ENCODE measurements around the gene ACKR3.
A peak's percentile ranks its signal among the peaks of the same experiment; 100 is the strongest.

The ACKR3 gene

GRCh38 chr2:236579048-236579745, 9.6 kb downstream of the ACKR3 start:
- peaks cover 8 to 16% of the 10 kb centered on the region in 2 donors for H3K36me3 ChIP-seq (ENCODE audit: control insufficient read depth in 1 of 2, insufficient read depth in 2 of 2, low read length in 2 of 2)
- no peak overlapping the region for H3K4me3 ChIP-seq (ENCODE audit: low read depth in 1 of 2, low read length in 2 of 2)
- no peaks in the 10 kb centered on the region for H3K9me3 ChIP-seq (ENCODE audit: control insufficient read depth in 1 of 2, low read length in 2 of 2)
- H3K27me3 ChIP-seq (ENCODE audit: low read depth, low read length): no peaks in the 10 kb centered on the region
- peak overlapping the region; percentile 36 for H3K27ac ChIP-seq (ENCODE audit: low read length)
- peaks cover 0 to 13% of the 10 kb centered on the region in 2 donors for H3K4me1 ChIP-seq (ENCODE audit: control insufficient read depth in 1 of 2, insufficient read depth in 2 of 2, low read length in 2 of 2)

- H3K4me3 ChIP-seq (ENCODE audit: low read depth in 1 of 2, low read length in 2 of 2): no peak overlapping the region
- H3K9me3 ChIP-seq (ENCODE audit: control insufficient read depth in 1 of 2, low read length in 2 of 2): no peaks in the 10 kb centered on the region
- no peak overlapping the region for H3K27ac ChIP-seq (ENCODE audit: low read length)
- no peaks in the 10 kb centered on the region for H3K27me3 ChIP-seq (ENCODE audit: low read depth, low read length)
- H3K36me3 ChIP-seq (ENCODE audit: control insufficient read depth in 1 of 2, insufficient read depth in 2 of 2, low read length in 2 of 2): peaks cover 8 to 16% of the 10 kb centered on the region in 2 donors
- peaks cover 0 to 9% of the 10 kb centered on the region in 2 donors for H3K4me1 ChIP-seq (ENCODE audit: control insufficient read depth in 1 of 2, insufficient read depth in 2 of 2, low read length in 2 of 2)
These were observed 10.2 kb downstream of the ACKR3 start for GRCh38 chr2:236579746-236580315.

GRCh38 chr2:236580746-236581355, 11.2 kb downstream of the ACKR3 start:
- peaks cover 0 to 8% of the 10 kb centered on the region in 2 donors for H3K4me1 ChIP-seq (ENCODE audit: control insufficient read depth in 1 of 2, insufficient read depth in 2 of 2, low read length in 2 of 2)
- H3K9me3 ChIP-seq (ENCODE audit: control insufficient read depth in 1 of 2, low read length in 2 of 2): no peaks in the 10 kb centered on the region
- H3K27me3 ChIP-seq (ENCODE audit: low read depth, low read length): no peaks in the 10 kb centered on the region
- H3K36me3 ChIP-seq (ENCODE audit: control insufficient read depth in 1 of 2, insufficient read depth in 2 of 2, low read length in 2 of 2): peaks cover 8 to 16% of the 10 kb centered on the region in 2 donors
- no peak overlapping the region for H3K4me3 ChIP-seq (ENCODE audit: low read depth in 1 of 2, low read length in 2 of 2)
- no peak overlapping the region for H3K27ac ChIP-seq (ENCODE audit: low read length)

GRCh38 chr2:236581546-236581945, 11.9 kb downstream of the ACKR3 start:
- no peaks in the 10 kb centered on the region for H3K27me3 ChIP-seq (ENCODE audit: low read depth, low read length)
- peaks cover 8 to 16% of the 10 kb centered on the region in 2 donors for H3K36me3 ChIP-seq (ENCODE audit: control insufficient read depth in 1 of 2, insufficient read depth in 2 of 2, low read length in 2 of 2)
- no peak overlapping the region for H3K27ac ChIP-seq (ENCODE audit: low read length)
- peaks cover 0 to 8% of the 10 kb centered on the region in 2 donors for H3K4me1 ChIP-seq (ENCODE audit: control insufficient read depth in 1 of 2, insufficient read depth in 2 of 2, low read length in 2 of 2)
- no peak overlapping the region for H3K4me3 ChIP-seq (ENCODE audit: low read depth in 1 of 2, low read length in 2 of 2)
- no peaks in the 10 kb centered on the region for H3K9me3 ChIP-seq (ENCODE audit: control insufficient read depth in 1 of 2, low read length in 2 of 2)

- Histone ChIP-seq H3K9me3 (ENCODE audit: control insufficient read depth in 1 of 2, low read length in 2 of 2) (no peaks in the 10 kb centered on the region), H3K4me1 (ENCODE audit: control insufficient read depth in 1 of 2, insufficient read depth in 2 of 2, low read length in 2 of 2) (peaks cover 0 to 8% of the 10 kb centered on the region in 2 donors), H3K27me3 (ENCODE audit: low read depth, low read length) (no peaks in the 10 kb centered on the region), H3K36me3 (ENCODE audit: control insufficient read depth in 1 of 2, insufficient read depth in 2 of 2, low read length in 2 of 2) (peaks cover 8 to 16% of the 10 kb centered on the region in 2 donors), H3K4me3 (ENCODE audit: low read depth in 1 of 2, low read length in 2 of 2) (no peak overlapping the region), H3K27ac (ENCODE audit: low read length) (no peak overlapping the region)
These were observed 13.3 kb downstream of the ACKR3 start for GRCh38 chr2:236582968-236583367.

- Histone ChIP-seq H3K4me1 (ENCODE audit: control insufficient read depth in 1 of 2, insufficient read depth in 2 of 2, low read length in 2 of 2) (peaks cover 0 to 8% of the 10 kb centered on the region in 2 donors), H3K4me3 (ENCODE audit: low read depth in 1 of 2, low read length in 2 of 2) (no peak overlapping the region), H3K27ac (ENCODE audit: low read length) (no peak overlapping the region), H3K36me3 (ENCODE audit: control insufficient read depth in 1 of 2, insufficient read depth in 2 of 2, low read length in 2 of 2) (peaks cover 8 to 16% of the 10 kb centered on the region in 2 donors), H3K9me3 (ENCODE audit: control insufficient read depth in 1 of 2, low read length in 2 of 2) (no peaks in the 10 kb centered on the region), H3K27me3 (ENCODE audit: low read depth, low read length) (no peaks in the 10 kb centered on the region)
These were observed 14.1 kb downstream of the ACKR3 start for GRCh38 chr2:236583621-236584203.

- Histone ChIP-seq H3K36me3 (ENCODE audit: control insufficient read depth in 1 of 2, insufficient read depth in 2 of 2, low read length in 2 of 2) (peaks cover 8 to 16% of the 10 kb centered on the region in 2 donors), H3K9me3 (ENCODE audit: control insufficient read depth in 1 of 2, low read length in 2 of 2) (no peaks in the 10 kb centered on the region), H3K4me3 (ENCODE audit: low read depth in 1 of 2, low read length in 2 of 2) (no peak overlapping the region), H3K27me3 (ENCODE audit: low read depth, low read length) (no peaks in the 10 kb centered on the region), H3K4me1 (ENCODE audit: control insufficient read depth in 1 of 2, insufficient read depth in 2 of 2, low read length in 2 of 2) (no peaks in the 10 kb centered on the region), H3K27ac (ENCODE audit: low read length) (no peak overlapping the region)
These were observed 15.1 kb downstream of the ACKR3 start for GRCh38 chr2:236584521-236585384.

GRCh38 chr2:236585966-236586365, 16.3 kb downstream of the ACKR3 start:
- Histone ChIP-seq H3K4me3 (ENCODE audit: low read depth in 1 of 2, low read length in 2 of 2) (no peak overlapping the region), H3K27me3 (ENCODE audit: low read depth, low read length) (no peaks in the 10 kb centered on the region), H3K4me1 (ENCODE audit: control insufficient read depth in 1 of 2, insufficient read depth in 2 of 2, low read length in 2 of 2) (no peaks in the 10 kb centered on the region), H3K9me3 (ENCODE audit: control insufficient read depth in 1 of 2, low read length in 2 of 2) (no peaks in the 10 kb centered on the region), H3K36me3 (ENCODE audit: control insufficient read depth in 1 of 2, insufficient read depth in 2 of 2, low read length in 2 of 2) (peaks cover 6 to 10% of the 10 kb centered on the region in 2 donors), H3K27ac (ENCODE audit: low read length) (no peak overlapping the region)

GRCh38 chr2:236587861-236588815, 18.5 kb downstream of the ACKR3 start:
- Histone ChIP-seq H3K27me3 (ENCODE audit: low read depth, low read length) (no peaks in the 10 kb centered on the region), H3K36me3 (ENCODE audit: control insufficient read depth in 1 of 2, insufficient read depth in 2 of 2, low read length in 2 of 2) (peaks cover 0 to 4% of the 10 kb centered on the region in 2 donors), H3K27ac (ENCODE audit: low read length) (no peak overlapping the region), H3K4me3 (ENCODE audit: low read depth in 1 of 2, low read length in 2 of 2) (no peak overlapping the region), H3K4me1 (ENCODE audit: control insufficient read depth in 1 of 2, insufficient read depth in 2 of 2, low read length in 2 of 2) (no peaks in the 10 kb centered on the region), H3K9me3 (ENCODE audit: control insufficient read depth in 1 of 2, low read length in 2 of 2) (no peaks in the 10 kb centered on the region)

- H3K9me3 ChIP-seq (ENCODE audit: control insufficient read depth in 1 of 2, low read length in 2 of 2): no peaks in the 10 kb centered on the region
- H3K27ac ChIP-seq (ENCODE audit: low read length): no peak overlapping the region
- no peaks in the 10 kb centered on the region for H3K4me1 ChIP-seq (ENCODE audit: control insufficient read depth in 1 of 2, insufficient read depth in 2 of 2, low read length in 2 of 2)
- H3K4me3 ChIP-seq (ENCODE audit: low read depth in 1 of 2, low read length in 2 of 2): no peak overlapping the region
- H3K27me3 ChIP-seq (ENCODE audit: low read depth, low read length): no peaks in the 10 kb centered on the region
- H3K36me3 ChIP-seq (ENCODE audit: control insufficient read depth in 1 of 2, insufficient read depth in 2 of 2, low read length in 2 of 2): no peaks in the 10 kb centered on the region
These were observed 19.4 kb downstream of the ACKR3 start for GRCh38 chr2:236588932-236589592.

All from muscle layer of duodenum (tissue), 2 donors.